Neural crest cell (in vitro differentiated cells): ENCODE measurements around the gene IER3IP1. TPM values are rescaled to one million over a fixed set of nuclear protein-coding genes. Genes with fewer than 3 reads are reported as not detected.

Source experiments
- DNase-seq: peaks from one replicate; pipeline ENCODE4 v3.0.0; 2021; ENCODE audit warnings: low read depth, mixed read lengths, low spot score
- H3K27ac Mint-ChIP-seq: one replicate; pipeline ENCODE4 v1.8.0; 2021; ENCODE audit warnings: mild to moderate bottlenecking, mixed read lengths; ENCODE audit not compliant: unreplicated experiment
- H3K27me3 Mint-ChIP-seq: 2 replicates; pipeline ENCODE4 v1.8.0; 2021; ENCODE audit warnings: low read depth, mild to moderate bottlenecking, mixed read lengths
- H3K36me3 Mint-ChIP-seq: 2 replicates; pipeline ENCODE4 v1.8.0; 2021; ENCODE audit warnings: low read depth, mild to moderate bottlenecking, mixed read lengths
- H3K4me1 Mint-ChIP-seq: 2 replicates; pipeline ENCODE4 v1.8.0; 2021; ENCODE audit warnings: mixed read lengths
- H3K4me3 Mint-ChIP-seq: one replicate; pipeline ENCODE4 v1.8.0; 2021; ENCODE audit warnings: mild to moderate bottlenecking, mixed read lengths
- H3K9me3 Mint-ChIP-seq: 2 replicates; pipeline ENCODE4 v1.8.0; 2021; ENCODE audit warnings: mixed read lengths
- total RNA-seq: library from RNA; stranded (reverse); gene quantifications from 2 replicates; pipeline ENCODE4 v1.2.1, GENCODE V29; 2021
- TF ChIP-seq, protein P1 (sequence below): fragments of 200-600 bp; sonication (generic); conservative IDR thresholded peaks from 2 replicates; pipeline ENCODE4 v1.5.0; 2021; ENCODE audit warnings: antibody characterized with exemption, mild to moderate bottlenecking

The IER3IP1 gene
- total RNA-seq, 1 donor from 2014 or later, result 14.2 TPM

DNA sequence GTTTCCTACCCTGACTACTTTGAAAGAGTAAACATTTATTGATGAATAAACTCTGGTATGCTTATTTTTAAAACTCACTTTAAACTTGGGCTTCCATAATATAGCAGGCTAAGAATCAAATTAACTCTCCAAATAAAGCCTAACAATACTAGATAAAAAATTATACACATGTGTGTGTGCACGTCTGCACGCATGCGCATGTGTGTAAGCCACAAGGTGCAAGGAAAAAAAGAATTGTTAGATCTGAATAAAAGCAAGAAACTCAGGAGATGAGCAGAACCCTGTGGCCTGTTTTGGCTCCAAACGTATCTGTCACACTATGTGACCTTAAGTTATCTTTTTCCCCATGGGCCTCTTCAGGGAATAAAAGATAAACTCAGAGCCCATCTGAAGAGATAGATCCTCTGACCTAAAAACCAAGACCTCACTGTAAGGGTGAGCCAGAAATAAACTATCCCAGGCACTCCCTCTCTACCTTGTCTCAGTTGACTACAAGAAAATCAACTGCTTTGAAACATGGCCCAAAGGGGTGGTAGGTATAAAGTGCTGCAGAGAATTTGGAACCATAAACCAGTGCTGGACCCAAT, 32.2 kb downstream of the IER3IP1 start:
- Mint-ChIP-seq H3K27ac (no peak overlapping the region), H3K4me1 (peaks cover 21% of the 10 kb centered on the region), H3K36me3 (peaks cover 6% of the 10 kb centered on the region), H3K9me3 (no peaks in the 10 kb centered on the region), H3K27me3 (no peaks in the 10 kb centered on the region), H3K4me3 (no peak overlapping the region)
- no peak for DNase-seq
- TF ChIP-seq, protein P1, sequence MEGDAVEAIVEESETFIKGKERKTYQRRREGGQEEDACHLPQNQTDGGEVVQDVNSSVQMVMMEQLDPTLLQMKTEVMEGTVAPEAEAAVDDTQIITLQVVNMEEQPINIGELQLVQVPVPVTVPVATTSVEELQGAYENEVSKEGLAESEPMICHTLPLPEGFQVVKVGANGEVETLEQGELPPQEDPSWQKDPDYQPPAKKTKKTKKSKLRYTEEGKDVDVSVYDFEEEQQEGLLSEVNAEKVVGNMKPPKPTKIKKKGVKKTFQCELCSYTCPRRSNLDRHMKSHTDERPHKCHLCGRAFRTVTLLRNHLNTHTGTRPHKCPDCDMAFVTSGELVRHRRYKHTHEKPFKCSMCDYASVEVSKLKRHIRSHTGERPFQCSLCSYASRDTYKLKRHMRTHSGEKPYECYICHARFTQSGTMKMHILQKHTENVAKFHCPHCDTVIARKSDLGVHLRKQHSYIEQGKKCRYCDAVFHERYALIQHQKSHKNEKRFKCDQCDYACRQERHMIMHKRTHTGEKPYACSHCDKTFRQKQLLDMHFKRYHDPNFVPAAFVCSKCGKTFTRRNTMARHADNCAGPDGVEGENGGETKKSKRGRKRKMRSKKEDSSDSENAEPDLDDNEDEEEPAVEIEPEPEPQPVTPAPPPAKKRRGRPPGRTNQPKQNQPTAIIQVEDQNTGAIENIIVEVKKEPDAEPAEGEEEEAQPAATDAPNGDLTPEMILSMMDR, result no peak

DNA sequence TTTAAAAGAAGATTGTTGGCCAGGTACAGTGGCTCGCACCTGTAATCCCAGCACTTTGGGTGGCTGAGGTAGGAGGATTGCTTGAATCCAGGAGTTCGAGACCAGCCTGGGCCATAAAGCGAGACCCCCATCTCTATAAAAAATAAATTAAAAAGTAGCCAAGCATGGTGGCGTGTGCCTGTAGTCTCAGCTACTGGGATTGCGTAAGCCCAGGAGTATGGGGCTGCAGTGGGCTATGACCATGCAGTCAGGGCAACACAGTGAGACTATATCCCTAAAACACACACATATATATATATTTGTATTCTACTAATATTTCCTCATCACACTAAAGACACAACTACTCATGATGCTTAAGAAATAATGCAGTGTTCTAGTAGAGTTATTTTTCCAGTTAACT, 33.0 kb downstream of the IER3IP1 start:
- Mint-ChIP-seq H3K4me1 (peaks cover 13% of the 10 kb centered on the region), H3K27me3 (no peaks in the 10 kb centered on the region), H3K9me3 (no peaks in the 10 kb centered on the region), H3K4me3 (no peak overlapping the region), H3K27ac (no peak overlapping the region), H3K36me3 (peaks cover 6% of the 10 kb centered on the region)
- TF ChIP-seq, protein P1, result no peak
- no peak for DNase-seq

DNA sequence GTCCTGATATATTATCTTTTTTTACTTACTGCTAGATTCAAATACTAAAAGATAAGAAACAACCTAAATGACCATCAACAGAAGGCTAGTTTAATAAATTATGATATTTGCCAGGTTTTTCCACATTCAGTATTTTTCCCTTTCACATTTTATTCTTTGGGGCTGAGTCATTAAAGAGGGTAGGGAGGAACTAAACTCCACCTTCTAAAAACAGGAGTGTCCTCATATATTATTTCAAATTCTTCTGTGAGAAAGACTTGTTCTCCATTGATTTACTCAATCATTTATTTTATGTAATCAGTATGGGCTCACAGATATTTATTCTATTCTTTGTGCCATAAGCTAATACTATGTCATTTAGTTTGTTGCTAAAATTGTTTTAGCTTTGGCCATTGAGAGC, 34.9 kb downstream of the IER3IP1 start:
- Mint-ChIP-seq H3K27me3 (no peaks in the 10 kb centered on the region), H3K27ac (no peak overlapping the region), H3K9me3 (no peaks in the 10 kb centered on the region), H3K36me3 (peaks cover 6% of the 10 kb centered on the region), H3K4me3 (no peak overlapping the region), H3K4me1 (peaks cover 9% of the 10 kb centered on the region)
- TF ChIP-seq, protein P1, result no peak
- no peak for DNase-seq

DNA sequence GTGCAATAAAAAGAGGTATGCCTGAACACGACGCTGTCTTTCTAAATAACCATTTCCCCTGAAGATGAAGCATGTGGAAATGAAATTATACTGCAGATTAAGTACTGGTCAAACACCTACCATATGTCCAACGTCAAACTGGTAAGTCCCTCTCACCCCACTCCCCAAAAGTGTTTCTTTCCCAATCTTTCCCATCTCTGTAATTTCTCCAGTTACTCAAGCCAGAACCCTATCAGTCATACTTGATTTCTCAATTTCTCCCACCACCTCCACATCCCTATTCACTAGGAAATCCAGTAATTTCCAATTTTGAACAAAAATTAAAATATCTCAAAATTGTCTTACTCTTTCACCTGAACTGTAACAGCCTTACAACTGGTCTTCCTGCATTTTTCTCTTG, 55.0 kb downstream of the IER3IP1 start:
- no peak for DNase-seq
- H3K27me3 Mint-ChIP-seq, result no peaks in the 10 kb centered on the region
- no peaks in the 10 kb centered on the region for H3K4me1 Mint-ChIP-seq
- H3K27ac Mint-ChIP-seq, result no peak overlapping the region
- H3K4me3 Mint-ChIP-seq, result no peak overlapping the region
- H3K9me3 Mint-ChIP-seq, result peaks cover 4% of the 10 kb centered on the region
- peaks cover 33% of the 10 kb centered on the region for H3K36me3 Mint-ChIP-seq
- TF ChIP-seq, protein P1, result no peak

DNA sequence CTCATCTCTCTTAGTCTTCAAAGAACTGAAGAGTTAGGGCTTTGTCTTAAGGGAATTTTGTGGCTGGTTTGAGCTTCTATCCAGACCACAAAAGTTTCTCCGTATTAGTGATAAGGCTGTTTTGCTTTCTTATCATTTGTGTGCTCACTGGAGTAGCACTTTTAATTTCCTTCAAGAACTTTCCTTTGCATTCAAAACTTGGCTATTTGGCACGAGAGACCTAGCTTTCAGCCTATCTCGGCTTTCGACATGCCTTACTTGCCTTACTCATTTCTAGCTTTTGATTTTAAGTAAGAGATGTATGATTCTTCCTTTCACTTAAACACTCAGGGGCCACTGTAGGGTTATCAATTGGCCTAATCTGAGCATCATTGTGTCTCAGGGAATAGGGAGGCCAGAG, 55.7 kb downstream of the IER3IP1 start:
- H3K4me1 Mint-ChIP-seq, result no peaks in the 10 kb centered on the region
- no peak overlapping the region for H3K4me3 Mint-ChIP-seq
- H3K9me3 Mint-ChIP-seq, result peaks cover 4% of the 10 kb centered on the region
- TF ChIP-seq, protein P1, result no peak
- no peak for DNase-seq
- H3K36me3 Mint-ChIP-seq, result peaks cover 33% of the 10 kb centered on the region
- no peaks in the 10 kb centered on the region for H3K27me3 Mint-ChIP-seq
- H3K27ac Mint-ChIP-seq, result no peak overlapping the region
